Activated CD4-positive, alpha-beta memory T cell treated with anti-CD3 and anti-CD28 coated beads, Interleukin-2, amount 10 ng/mL, durations not matched to agents 7 days and 5 days (primary cell): ENCODE results near the gene PSMD13. TPM values are rescaled to one million over a fixed set of nuclear protein-coding genes. Genes with fewer than 3 reads are reported as not detected.

Experiments used
- CTCF ChIA-PET: fragments of 350-600 bp; sonication (Branson Sonifier 250); formaldehyde crosslinking; loops from one replicate; lab custom pipeline; 2021; ENCODE audit warnings: antibody characterized with exemption, inconsistent platforms; lab: Charles Lee
- POLR2A ChIA-PET: fragments of 350-600 bp; sonication (Branson Sonifier 250); formaldehyde crosslinking; loops from one replicate; lab custom pipeline; 2021; ENCODE audit warnings: antibody characterized with exemption; lab: Charles Lee
- DNase-seq: peaks from one replicate; pipeline ENCODE4 v3.0.0-alpha.2; 2020
- H3K27ac Mint-ChIP-seq: one replicate; pipeline ENCODE4 v1.8.0; 2021; ENCODE audit warnings: mild to moderate bottlenecking, mixed read lengths
- H3K27me3 Mint-ChIP-seq: one replicate; pipeline ENCODE4 v1.8.0; 2021; ENCODE audit warnings: mixed read lengths
- H3K36me3 Mint-ChIP-seq: one replicate; pipeline ENCODE4 v1.8.0; 2021; ENCODE audit warnings: low read depth, mixed read lengths
- H3K4me1 Mint-ChIP-seq: one replicate; pipeline ENCODE4 v1.8.0; 2021; ENCODE audit warnings: mixed read lengths
- H3K4me3 Mint-ChIP-seq: one replicate; pipeline ENCODE4 v1.8.0; 2021; ENCODE audit warnings: mild to moderate bottlenecking, mixed read lengths
- H3K9me3 Mint-ChIP-seq: one replicate; pipeline ENCODE4 v1.8.0; 2021; ENCODE audit warnings: mixed read lengths
- total RNA-seq, 2 experiments: library from RNA; stranded (reverse); gene quantifications; one replicate each; pipeline ENCODE4 v1.2.3, GENCODE V29; 2021

PSMD13 gene
- total RNA-seq, 2 experiments from 2014 or later: 156 to 160 TPM

DNA sequence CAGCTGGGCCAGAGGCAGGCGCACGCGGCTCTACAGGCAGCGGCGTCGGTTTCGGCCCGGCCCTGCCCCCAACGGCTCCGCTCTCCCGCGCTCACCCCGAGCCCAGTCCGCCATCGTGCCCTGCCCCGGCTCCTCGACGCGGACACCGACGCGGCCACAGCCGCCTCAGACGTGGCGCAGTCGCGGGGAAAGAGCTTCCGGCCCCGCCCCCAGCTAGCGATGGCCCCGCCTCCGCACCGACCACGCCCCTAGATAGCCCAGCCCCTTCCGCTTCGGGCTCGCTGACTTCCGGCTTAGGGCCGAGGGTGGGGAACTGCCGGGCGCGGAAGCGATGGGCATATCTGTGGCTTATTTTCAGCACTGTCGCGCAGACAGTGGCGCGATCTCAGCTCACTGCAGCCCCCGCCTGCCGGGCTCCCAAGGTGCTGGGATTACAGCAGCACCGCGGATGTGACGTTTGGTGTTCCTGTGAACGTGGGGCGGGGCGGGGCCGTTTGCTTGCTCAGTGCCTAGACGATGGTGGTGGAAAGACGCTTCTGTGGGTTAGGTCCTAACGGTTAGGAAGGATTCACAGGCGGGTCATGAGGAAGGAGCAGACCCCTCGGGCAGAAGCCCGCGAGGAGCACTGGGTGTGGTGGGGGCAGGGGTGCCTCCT, 29.4 kb upstream of the PSMD13 start, which contains the start of the genes BET1L and RIC8A:
BET1L (minus strand) TSS at position 192 of the 655 bp plus-strand sequence; CDS start at position 114, 78 bp downstream.
RIC8A (plus strand) TSS at position 501 of the 655 bp plus-strand sequence. CDS start 1,147 bp downstream, outside the sequence.
- CTCF ChIA-PET: interaction anchor here (0.8 to 2.5 kb wide), 13 partner anchors 9 to 312 kb away, joined by 3 to 9 read pairs (median 5); partner anchors contain the start of genes PSMD13, PTDSS2 and RNH1

DNA sequence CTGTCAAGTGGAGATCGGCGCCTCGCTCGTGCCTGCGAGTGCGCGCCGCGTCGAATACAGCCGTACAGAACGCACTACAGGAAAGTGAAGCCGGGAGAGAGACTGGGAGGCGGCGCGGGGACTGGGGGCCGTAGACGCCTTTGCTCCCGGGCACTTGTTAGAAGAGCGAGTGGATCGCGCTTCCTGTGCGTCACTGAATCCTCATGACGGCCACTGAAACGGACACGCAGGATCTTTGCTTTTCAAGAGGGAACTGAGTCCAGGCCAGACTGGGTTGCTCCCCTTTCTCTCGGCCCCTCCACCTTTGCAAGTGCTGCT, 29.0 kb upstream of the PSMD13 start:
- CTCF ChIA-PET: interaction anchor here (1.0 to 2.5 kb wide), 11 partner anchors 29 to 311 kb away, joined by 3 to 9 read pairs (median 5); partner anchors contain the start of genes PSMD13, PTDSS2 and RNH1
- peak overlapping the region; percentile 100 for H3K27ac Mint-ChIP-seq
- H3K27me3 Mint-ChIP-seq: no peaks in the 10 kb centered on the region
- DNase-seq: no peak
- no peaks in the 10 kb centered on the region for H3K9me3 Mint-ChIP-seq
- POLR2A ChIA-PET: interaction anchor here (0.8 to 4.4 kb wide), 25 partner anchors 10 to 486 kb away, joined by 3 to 51 read pairs (median 6); partner anchors contain the start of genes HRAS, IFITM2, IFITM5 and PHRF1
- peaks cover 50% of the 10 kb centered on the region for H3K4me1 Mint-ChIP-seq
- peak overlapping the region; percentile 96 for H3K4me3 Mint-ChIP-seq
- H3K36me3 Mint-ChIP-seq: peaks cover 65% of the 10 kb centered on the region

More for the DNA sequence above, 29.4 kb upstream of the PSMD13 start, which contains the start of the genes BET1L and RIC8A:
- peak within 1 kb of the TSS; percentile 100 for H3K27ac Mint-ChIP-seq
- DNase-seq: peak; percentile 98
- H3K4me1 Mint-ChIP-seq: peaks cover 55% of the 10 kb centered on the region
- peaks cover 60% of the 10 kb centered on the region for H3K36me3 Mint-ChIP-seq
- peak within 1 kb of the TSS; percentile 96 for H3K4me3 Mint-ChIP-seq
- POLR2A ChIA-PET: interaction anchor here (0.8 to 4.4 kb wide), 26 partner anchors 10 to 486 kb away, joined by 3 to 51 read pairs (median 6); partner anchors contain the start of genes HRAS, IFITM2, IFITM5 and PHRF1
- no peaks in the 10 kb centered on the region for H3K27me3 Mint-ChIP-seq
- no peaks in the 10 kb centered on the region for H3K9me3 Mint-ChIP-seq

DNA sequence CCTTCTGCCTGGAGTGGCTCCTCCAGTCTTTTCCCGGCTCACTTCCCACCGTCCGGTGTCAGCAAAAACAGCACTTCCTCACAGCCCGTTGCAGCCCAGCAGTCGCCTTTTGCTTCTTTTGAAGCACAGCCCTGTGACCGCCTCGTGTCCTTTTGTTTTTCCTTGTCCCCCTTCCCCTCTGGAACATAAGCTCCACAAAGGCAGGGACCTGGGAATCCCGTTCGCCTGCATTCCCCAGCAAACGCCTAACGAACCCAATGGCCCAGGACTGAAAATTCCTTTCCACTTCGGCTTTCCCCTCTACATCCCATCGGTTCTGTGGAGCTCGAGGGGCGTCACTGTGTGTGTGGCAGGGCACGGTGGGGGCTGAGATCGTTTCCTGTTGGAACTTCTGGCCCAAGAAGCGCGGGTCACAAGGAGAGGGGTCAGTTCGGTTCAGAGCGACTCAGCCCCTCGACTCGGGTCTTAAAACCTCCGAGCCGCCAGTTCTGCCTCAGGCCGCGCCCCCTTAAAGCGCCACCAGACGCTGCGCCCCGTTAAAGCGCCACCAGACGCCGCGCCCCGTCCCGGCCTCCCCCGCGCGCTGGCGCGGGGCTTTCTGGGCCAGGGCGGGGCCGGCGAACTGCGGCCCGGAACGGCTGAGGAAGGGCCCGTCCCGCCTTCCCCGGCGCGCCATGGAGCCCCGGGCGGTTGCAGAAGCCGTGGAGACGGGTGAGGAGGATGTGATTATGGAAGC, 28.4 kb upstream of the PSMD13 start:
- no peaks in the 10 kb centered on the region for H3K27me3 Mint-ChIP-seq
- H3K36me3 Mint-ChIP-seq: peaks cover 68% of the 10 kb centered on the region
- peak; percentile 88 for DNase-seq
- H3K4me3 Mint-ChIP-seq: peak overlapping the region; percentile 96
- POLR2A ChIA-PET: interaction anchor here (1.0 to 4.4 kb wide), 13 partner anchors 9 to 368 kb away, joined by 3 to 51 read pairs (median 17); partner anchors contain the start of genes PHRF1, PSMD13, PTDSS2 and RNH1
- CTCF ChIA-PET: interaction anchor here (1.7 to 2.5 kb wide), 3 partner anchors 31 to 208 kb away, joined by 4 to 6 read pairs (median 6); no protein-coding TSS in a partner anchor
- peak overlapping the region; percentile 100 for H3K27ac Mint-ChIP-seq
- H3K9me3 Mint-ChIP-seq: no peaks in the 10 kb centered on the region
- H3K4me1 Mint-ChIP-seq: peaks cover 45% of the 10 kb centered on the region

DNA sequence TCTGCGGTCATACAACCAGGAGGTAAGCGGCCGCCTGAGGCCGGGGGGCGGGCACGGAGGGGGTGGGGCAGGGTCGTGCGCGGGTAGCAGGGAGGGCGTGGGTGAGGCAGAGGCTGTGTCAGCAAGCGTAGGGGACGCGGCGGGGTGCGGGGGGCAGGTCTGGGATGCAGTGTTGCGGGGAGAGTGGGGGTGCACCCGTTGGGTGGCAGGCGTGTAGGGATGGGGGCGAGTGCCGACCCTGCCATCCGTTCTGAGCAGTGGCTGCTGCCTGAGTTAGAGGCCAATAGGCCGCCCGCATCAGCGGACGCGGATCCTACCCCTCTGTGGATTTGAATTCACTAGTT, 27.9 kb upstream of the PSMD13 start:
- CTCF ChIA-PET: interaction anchor here (2.1 kb wide), 1 partner anchor 153 kb away, joined by 4 read pairs; no protein-coding TSS in a partner anchor
- POLR2A ChIA-PET: interaction anchor here (1.0 to 4.4 kb wide), 9 partner anchors 9 to 367 kb away, joined by 4 to 51 read pairs (median 19); partner anchors contain the start of genes PHRF1, PSMD13, PTDSS2 and SIGIRR
- H3K9me3 Mint-ChIP-seq: no peaks in the 10 kb centered on the region

DNA sequence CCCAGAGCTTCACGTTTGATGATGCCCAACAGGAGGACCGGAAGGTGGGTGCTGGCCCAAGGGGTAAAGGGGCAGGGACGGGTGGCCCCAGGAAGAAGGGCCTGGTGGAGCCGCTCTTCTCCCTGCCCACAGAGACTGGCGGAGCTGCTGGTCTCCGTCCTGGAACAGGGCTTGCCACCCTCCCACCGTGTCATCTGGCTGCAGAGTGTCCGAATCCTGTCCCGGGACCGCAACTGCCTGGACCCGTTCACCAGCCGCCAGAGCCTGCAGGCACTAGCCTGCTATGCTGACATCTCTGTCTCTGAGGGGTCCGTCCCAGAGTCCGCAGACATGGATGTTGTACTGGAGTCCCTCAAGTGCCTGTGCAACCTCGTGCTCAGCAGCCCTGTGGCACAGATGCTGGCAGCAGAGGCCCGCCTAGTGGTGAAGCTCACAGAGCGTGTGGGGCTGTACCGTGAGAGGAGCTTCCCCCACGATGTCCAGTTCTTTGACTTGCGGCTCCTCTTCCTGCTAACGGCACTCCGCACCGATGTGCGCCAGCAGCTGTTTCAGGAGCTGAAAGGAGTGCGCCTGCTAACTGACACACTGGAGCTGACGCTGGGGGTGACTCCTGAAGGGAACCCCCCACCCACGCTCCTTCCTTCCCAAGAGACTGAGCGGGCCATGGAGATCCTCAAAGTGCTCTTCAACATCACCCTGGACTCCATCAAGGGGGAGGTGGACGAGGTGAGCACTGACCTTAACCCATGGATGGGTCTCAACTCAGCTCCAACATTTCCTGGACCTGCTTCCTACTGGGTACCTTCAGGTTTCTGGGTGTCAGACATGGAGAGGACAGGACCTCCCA, 27.3 kb upstream of the PSMD13 start:
- ChIA-PET CTCF (no interaction called here), POLR2A (interaction anchor here (1.0 to 4.4 kb wide), 7 partner anchors 8 to 366 kb away, joined by 4 to 51 read pairs (median 27); partner anchors contain the start of genes PHRF1, PSMD13, PTDSS2 and SIRT3)
- no peak for DNase-seq
- Mint-ChIP-seq H3K27me3 (no peaks in the 10 kb centered on the region), H3K4me3 (peak overlapping the region; percentile 96), H3K4me1 (peaks cover 36% of the 10 kb centered on the region), H3K27ac (peak overlapping the region; percentile 100), H3K36me3 (peaks cover 69% of the 10 kb centered on the region), H3K9me3 (no peaks in the 10 kb centered on the region)

More for the DNA sequence above, 27.9 kb upstream of the PSMD13 start:
- DNase-seq: no peak
- Mint-ChIP-seq H3K36me3 (peaks cover 68% of the 10 kb centered on the region), H3K27ac (peak overlapping the region; percentile 100), H3K4me1 (peaks cover 40% of the 10 kb centered on the region), H3K27me3 (no peaks in the 10 kb centered on the region), H3K4me3 (peak overlapping the region; percentile 96)

DNA sequence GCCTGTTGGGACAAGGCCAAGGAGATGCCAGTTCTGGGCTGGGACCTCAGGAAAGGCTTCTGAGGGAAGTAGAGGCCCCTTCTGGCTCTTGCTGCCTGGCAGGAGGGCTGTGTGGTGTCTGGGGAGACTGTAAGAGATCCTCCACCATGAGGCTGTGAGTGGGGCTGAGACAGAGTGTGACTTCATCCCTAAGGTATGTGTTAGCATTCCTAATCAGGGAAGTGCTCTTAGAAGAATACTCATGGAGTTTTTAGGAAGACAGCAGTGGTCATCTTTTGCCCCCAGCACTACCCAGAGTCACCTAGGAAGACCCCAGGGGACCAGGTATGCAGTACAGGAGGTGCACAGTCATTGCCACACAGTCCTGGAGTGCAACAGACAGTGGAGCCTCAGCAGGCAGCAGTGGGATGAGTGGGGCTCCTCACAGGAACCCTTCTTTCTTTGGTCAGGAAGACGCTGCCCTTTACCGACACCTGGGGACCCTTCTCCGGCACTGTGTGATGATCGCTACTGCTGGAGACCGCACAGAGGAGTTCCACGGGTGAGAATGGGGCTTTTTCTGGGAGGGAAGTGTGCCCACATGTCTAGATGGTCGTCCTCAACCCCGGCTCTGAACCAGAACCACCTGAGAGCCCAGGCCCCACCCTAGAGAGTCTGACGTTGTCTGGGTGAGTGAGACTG, 26.5 kb upstream of the PSMD13 start:
- ChIA-PET CTCF (no interaction called here), POLR2A (interaction anchor here (3.9 to 4.4 kb wide), 3 partner anchors 28 to 240 kb away, joined by 19 to 51 read pairs (median 27); partner anchors contain the start of genes PSMD13, PTDSS2 and SIRT3)
- Mint-ChIP-seq H3K4me3 (peak overlapping the region; percentile 96), H3K36me3 (peaks cover 76% of the 10 kb centered on the region), H3K27me3 (no peaks in the 10 kb centered on the region), H3K9me3 (no peaks in the 10 kb centered on the region), H3K4me1 (peaks cover 33% of the 10 kb centered on the region), H3K27ac (peak overlapping the region; percentile 52)
- DNase-seq: no peak

DNA sequence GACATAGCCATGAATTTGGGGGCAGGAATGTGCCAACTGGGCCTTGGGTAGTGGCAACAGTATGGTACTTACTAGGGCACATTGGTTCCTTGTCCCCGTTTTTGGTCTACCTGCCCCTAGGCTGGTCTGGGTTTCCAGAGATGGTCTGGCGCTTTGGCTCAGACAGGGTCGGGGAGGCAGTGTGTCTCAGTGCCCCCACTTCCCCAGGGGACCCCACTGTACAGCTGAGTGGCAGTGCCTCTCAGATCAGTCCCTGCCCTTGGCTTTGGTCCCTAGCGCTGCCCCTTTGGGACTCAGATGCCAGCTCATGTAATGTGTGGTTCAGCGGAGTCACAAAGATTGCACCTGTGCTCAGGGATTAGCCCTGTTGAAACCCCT, 26.0 kb upstream of the PSMD13 start:
- CTCF ChIA-PET: no interaction called here

DNA sequence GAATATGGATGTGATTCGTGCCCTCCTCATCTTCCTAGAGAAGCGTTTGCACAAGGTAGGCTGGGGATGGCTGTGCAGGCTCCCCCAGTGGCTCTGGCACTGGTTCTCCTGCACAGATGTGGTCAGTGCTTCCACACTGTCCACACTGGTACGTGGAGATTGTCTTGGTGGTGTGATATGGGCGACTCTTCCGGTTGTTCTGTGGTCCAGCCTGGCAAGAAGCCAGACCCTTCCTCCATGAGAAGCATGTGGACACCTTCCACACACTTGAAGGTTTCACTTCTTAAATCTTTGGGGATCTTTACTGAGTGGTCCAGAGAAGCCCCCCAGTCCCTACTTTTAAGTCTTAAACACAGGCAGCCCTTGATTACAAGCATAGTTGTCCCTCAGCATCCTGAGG, 25.5 kb upstream of the PSMD13 start:
- Mint-ChIP-seq H3K27ac (no peak overlapping the region), H3K27me3 (no peaks in the 10 kb centered on the region), H3K9me3 (no peaks in the 10 kb centered on the region), H3K36me3 (peaks cover 79% of the 10 kb centered on the region), H3K4me3 (peak overlapping the region; percentile 43), H3K4me1 (peaks cover 24% of the 10 kb centered on the region)
- ChIA-PET CTCF (no interaction called here), POLR2A (interaction anchor here (1.0 kb wide), 1 partner anchor 25 kb away, joined by 5 read pairs; the partner anchor contains the start of genes PSMD13 and SIRT3)
- no peak for DNase-seq

More for the DNA sequence above, 26.0 kb upstream of the PSMD13 start:
- Mint-ChIP-seq H3K4me3 (peak overlapping the region; percentile 35), H3K27ac (no peak overlapping the region), H3K27me3 (no peaks in the 10 kb centered on the region), H3K4me1 (peaks cover 29% of the 10 kb centered on the region), H3K9me3 (no peaks in the 10 kb centered on the region), H3K36me3 (peaks cover 81% of the 10 kb centered on the region)
- DNase-seq: no peak
- POLR2A ChIA-PET: no interaction called here

DNA sequence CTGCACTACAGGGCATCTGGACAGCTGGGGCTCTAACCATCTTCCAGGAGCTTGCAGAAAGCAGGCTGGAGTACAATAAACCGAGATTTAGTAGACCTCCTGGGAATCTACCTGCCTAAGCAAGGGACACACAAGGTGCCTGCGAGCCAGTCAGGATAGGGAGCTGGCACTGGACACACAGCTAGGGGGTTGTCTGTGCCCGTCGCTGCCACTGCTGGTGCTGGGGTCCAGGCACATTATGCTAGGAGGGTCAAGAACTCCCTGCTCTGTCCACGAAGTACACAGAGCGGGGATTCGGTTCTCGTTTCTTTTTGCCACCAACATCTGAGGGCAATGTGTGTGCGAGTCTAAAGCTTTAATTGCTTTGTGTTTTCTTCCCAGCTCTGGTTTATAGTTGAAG, 25.0 kb upstream of the PSMD13 start:
- Mint-ChIP-seq H3K4me1 (peaks cover 24% of the 10 kb centered on the region), H3K9me3 (no peaks in the 10 kb centered on the region), H3K36me3 (peaks cover 76% of the 10 kb centered on the region), H3K27me3 (no peaks in the 10 kb centered on the region), H3K4me3 (no peak overlapping the region), H3K27ac (no peak overlapping the region)
- POLR2A ChIA-PET: interaction anchor here (0.9 to 1.0 kb wide), 2 partner anchors 9 to 25 kb away, joined by 3 to 5 read pairs; partner anchors contain the start of genes PSMD13 and SIRT3
- CTCF ChIA-PET: no interaction called here
- DNase-seq: no peak

DNA sequence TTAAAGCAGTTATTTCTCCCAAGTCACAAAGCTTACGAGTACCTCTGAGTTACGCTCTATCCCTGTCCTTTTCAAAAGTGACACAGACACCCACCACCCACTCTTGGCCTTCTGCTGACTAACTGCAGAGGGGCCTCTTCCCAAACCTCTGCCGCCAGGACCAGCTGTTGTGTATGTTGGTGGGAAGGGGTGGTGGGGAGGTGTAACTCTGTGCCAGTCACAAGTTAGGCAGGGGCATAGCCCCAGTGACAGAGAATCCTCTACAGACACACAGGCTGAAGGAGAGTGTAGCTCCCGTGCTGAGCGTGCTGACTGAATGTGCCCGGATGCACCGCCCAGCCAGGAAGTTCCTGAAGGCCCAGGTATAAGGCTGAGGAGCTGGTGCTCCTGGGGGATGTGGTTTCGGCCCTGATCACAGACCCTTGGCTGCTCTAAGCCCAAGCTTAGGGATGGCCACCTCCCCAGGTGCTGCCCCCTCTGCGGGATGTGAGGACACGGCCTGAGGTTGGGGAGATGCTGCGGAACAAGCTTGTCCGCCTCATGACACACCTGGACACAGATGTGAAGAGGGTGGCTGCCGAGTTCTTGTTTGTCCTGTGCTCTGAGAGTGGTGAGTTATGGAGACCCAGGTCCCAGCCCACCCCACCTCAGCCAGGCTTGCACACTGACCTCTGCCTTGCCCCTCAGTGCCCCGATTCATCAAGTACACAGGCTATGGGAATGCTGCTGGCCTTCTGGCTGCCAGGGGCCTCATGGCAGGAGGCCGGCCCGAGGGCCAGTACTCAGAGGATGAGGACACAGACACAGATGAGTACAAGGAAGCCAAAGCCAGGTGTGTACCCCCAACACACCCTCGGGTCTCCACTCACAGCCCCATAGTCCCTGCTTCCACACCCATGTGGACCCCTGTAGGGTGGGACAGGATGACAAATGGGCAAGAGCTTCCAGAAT, 24.4 kb upstream of the PSMD13 start:
- POLR2A ChIA-PET: interaction anchor here (0.9 to 1.3 kb wide), 5 partner anchors 9 to 236 kb away, joined by 3 to 5 read pairs (median 3); partner anchors contain the start of genes PSMD13 and SIRT3
- peaks cover 29% of the 10 kb centered on the region for H3K4me1 Mint-ChIP-seq
- H3K36me3 Mint-ChIP-seq: peaks cover 71% of the 10 kb centered on the region
- no peak for DNase-seq
- no peaks in the 10 kb centered on the region for H3K9me3 Mint-ChIP-seq
- H3K27me3 Mint-ChIP-seq: no peaks in the 10 kb centered on the region
- no peak overlapping the region for H3K27ac Mint-ChIP-seq
- H3K4me3 Mint-ChIP-seq: no peak overlapping the region
- CTCF ChIA-PET: interaction anchor here (0.5 kb wide), 1 partner anchor 572 kb away, joined by 3 read pairs; no protein-coding TSS in a partner anchor
